Fibroblast of lung (primary cell): ENCODE data around the gene RASA4B. TPM values are rescaled to one million over a fixed set of nuclear protein-coding genes. Genes with fewer than 3 reads are reported as not detected.
A peak's percentile ranks its signal among the peaks of the same experiment; 100 is the strongest.

ENCODE experiments used
- DNase-seq, 2 donors: peaks; one replicate each; pipeline versions ENCODE4 v3.0.0 to v3.0.0-alpha.2; 2010; ENCODE audit warnings: low read depth in 2 of 2
- H2AFZ ChIP-seq: 2 replicates; pipeline ENCODE4 v1.5.1; 2012; ENCODE audit warnings: low read length, control low read depth, inconsistent platforms
- H3K27ac ChIP-seq: 2 replicates; pipeline ENCODE4 v1.5.1; 2011; ENCODE audit warnings: low read length, control low read depth; ENCODE audit not compliant: insufficient read depth
- H3K27me3 ChIP-seq: 2 replicates; pipeline ENCODE4 v1.5.1; 2011; ENCODE audit warnings: mild to moderate bottlenecking, low read length; ENCODE audit not compliant: control insufficient read depth, insufficient read depth
- H3K36me3 ChIP-seq: 2 replicates; pipeline ENCODE4 v1.5.1; 2011; ENCODE audit warnings: low read length; ENCODE audit not compliant: control insufficient read depth, insufficient read depth
- H3K4me1 ChIP-seq: 2 replicates; pipeline ENCODE4 v1.5.1; 2011; ENCODE audit warnings: low read length; ENCODE audit not compliant: control insufficient read depth, insufficient read depth; ENCODE audit errors: extremely low read depth
- H3K4me2 ChIP-seq: 2 replicates; pipeline ENCODE4 v1.5.1; 2011; ENCODE audit warnings: low read length, control low read depth; ENCODE audit not compliant: insufficient read depth; ENCODE audit errors: extremely low read depth
- H3K4me3 ChIP-seq, 4 experiments: fragments of 200-600 bp in 1 of 4; sonication (generic) in 1 of 4; replicated peaks in 1 of 4; 2 replicates each; pipeline ENCODE4 v1.5.1; 2011 to 2016; ENCODE audit warnings: low read length in 4 of 4, low read depth in 3 of 4, mild to moderate bottlenecking in 3 of 4, control low read depth in 2 of 4, inconsistent platforms in 1 of 4, mixed read lengths in 1 of 4; ENCODE audit not compliant: insufficient read depth in 1 of 4; ENCODE audit errors: control extremely low read depth in 1 of 4
- H3K79me2 ChIP-seq: 2 replicates; pipeline ENCODE4 v1.5.1; 2012; ENCODE audit warnings: mild to moderate bottlenecking, low read length, inconsistent platforms; ENCODE audit not compliant: control insufficient read depth, insufficient read depth
- H3K9ac ChIP-seq: 2 replicates; pipeline ENCODE4 v1.5.1; 2011; ENCODE audit warnings: mild to moderate bottlenecking, low read length, control low read depth; ENCODE audit not compliant: insufficient read depth
- H3K9me3 ChIP-seq: 2 replicates; pipeline ENCODE4 v1.5.1; 2012; ENCODE audit warnings: low read depth, low read length; ENCODE audit not compliant: control insufficient read depth, insufficient read depth
- H4K20me1 ChIP-seq: 2 replicates; pipeline ENCODE4 v1.5.1; 2011; ENCODE audit warnings: low read length; ENCODE audit not compliant: control insufficient read depth, insufficient read depth; ENCODE audit errors: extremely low read depth
- EZH2 ChIP-seq: IDR thresholded peaks from 2 replicates; pipeline ENCODE4 v1.5.1; 2012; ENCODE audit warnings: low read length, control low read depth, mild to moderate bottlenecking; ENCODE audit errors: missing control alignments
- polyA plus RNA-seq, 2 donors: library from polyadenylated mRNA; depleted of rRNA in 1 of 2; stranded (reverse) in 1 of 2; unstranded in 1 of 2; fragments of >200 nt; gene quantifications; 2 replicates each; pipeline ENCODE4 v1.2.1, GENCODE V29; 2011 to 2012; ENCODE audit warnings: missing spikeins in 1 of 2
- total RNA-seq: library from RNA; depleted of rRNA; stranded (reverse); fragments of >200 nt; gene quantifications from 2 replicates; pipeline ENCODE4 v1.2.1, GENCODE V29; 2014
- TF ChIP-seq, protein P1 (sequence below), 2 donors: IDR thresholded peaks in 1 of 2; conservative IDR thresholded peaks in 1 of 2; 1 replicate in 1 of 2; 2 replicates in 1 of 2; pipeline ENCODE4 v1.5.1; 2011 to 2012; ENCODE audit warnings: low read length in 2 of 2, control low read depth in 1 of 2, inconsistent platforms in 1 of 2, low read depth in 1 of 2, mild to moderate bottlenecking in 1 of 2

RASA4B gene
- total and polyA plus RNA-seq, 2 donors (not counting 1 experiment from before 2014, with no cell fraction given) = 1.4 to 1.5 TPM

DNA sequence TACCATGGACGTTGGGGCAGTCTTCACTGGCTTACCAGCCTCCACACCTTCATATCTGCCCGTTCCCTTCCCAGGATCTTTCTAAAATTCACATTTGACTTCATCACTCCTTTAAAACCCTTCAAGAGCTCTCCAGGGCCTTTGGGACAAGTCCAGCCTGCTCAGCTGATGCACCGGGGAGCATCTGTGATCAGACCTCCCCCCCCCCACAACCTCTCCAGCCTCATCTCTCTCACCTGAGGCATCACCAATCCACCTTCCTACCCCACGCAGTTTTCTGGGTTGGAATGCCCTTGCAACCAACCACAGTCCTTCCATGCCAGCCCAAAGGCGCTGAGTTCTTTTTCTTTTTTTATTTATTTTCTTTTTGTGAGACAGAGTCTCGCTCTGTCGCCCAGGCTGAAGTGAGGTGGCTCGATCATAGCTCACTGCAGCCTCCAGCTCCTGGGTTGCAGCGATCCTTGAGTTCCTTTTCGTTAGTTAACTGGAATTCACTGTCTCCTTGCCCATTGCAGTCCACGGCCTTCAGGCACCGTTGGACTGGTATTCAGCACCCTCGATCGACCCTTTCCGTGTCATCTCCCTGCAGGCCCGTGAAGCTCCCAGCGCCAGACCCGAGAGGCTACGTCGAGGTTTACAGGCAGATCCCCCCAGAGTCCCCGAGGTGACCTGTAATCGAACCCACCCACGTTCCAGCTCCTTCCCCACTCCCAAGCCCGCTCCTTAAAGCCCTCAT, 53.6 kb downstream of the RASA4B start:
- peaks cover 2% of the 10 kb centered on the region for H3K36me3 ChIP-seq
- H3K27ac ChIP-seq = peak overlapping the region; percentile 72
- H3K9ac ChIP-seq = peak overlapping the region; percentile 87
- no peaks in the 10 kb centered on the region for H3K9me3 ChIP-seq
- no peak for DNase-seq
- no peaks in the 10 kb centered on the region for H3K27me3 ChIP-seq
- H3K4me3 ChIP-seq = peak overlapping the region; percentile 74 to 98 (median 86)
- H3K79me2 ChIP-seq = peaks cover 17% of the 10 kb centered on the region
- H3K4me2 ChIP-seq = peak overlapping the region; percentile 100
- H3K4me1 ChIP-seq = peaks cover 9% of the 10 kb centered on the region
- H2AFZ ChIP-seq = peak overlapping the region; percentile 86
- H4K20me1 ChIP-seq = no peaks in the 10 kb centered on the region
- no peak for TF ChIP-seq EZH2
- TF ChIP-seq, protein P1, sequence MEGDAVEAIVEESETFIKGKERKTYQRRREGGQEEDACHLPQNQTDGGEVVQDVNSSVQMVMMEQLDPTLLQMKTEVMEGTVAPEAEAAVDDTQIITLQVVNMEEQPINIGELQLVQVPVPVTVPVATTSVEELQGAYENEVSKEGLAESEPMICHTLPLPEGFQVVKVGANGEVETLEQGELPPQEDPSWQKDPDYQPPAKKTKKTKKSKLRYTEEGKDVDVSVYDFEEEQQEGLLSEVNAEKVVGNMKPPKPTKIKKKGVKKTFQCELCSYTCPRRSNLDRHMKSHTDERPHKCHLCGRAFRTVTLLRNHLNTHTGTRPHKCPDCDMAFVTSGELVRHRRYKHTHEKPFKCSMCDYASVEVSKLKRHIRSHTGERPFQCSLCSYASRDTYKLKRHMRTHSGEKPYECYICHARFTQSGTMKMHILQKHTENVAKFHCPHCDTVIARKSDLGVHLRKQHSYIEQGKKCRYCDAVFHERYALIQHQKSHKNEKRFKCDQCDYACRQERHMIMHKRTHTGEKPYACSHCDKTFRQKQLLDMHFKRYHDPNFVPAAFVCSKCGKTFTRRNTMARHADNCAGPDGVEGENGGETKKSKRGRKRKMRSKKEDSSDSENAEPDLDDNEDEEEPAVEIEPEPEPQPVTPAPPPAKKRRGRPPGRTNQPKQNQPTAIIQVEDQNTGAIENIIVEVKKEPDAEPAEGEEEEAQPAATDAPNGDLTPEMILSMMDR (conservative IDR thresholded peaks at IDR 0.05 in 1 of 2, IDR thresholded peaks at IDR 0.05 in 1 of 2; ENCODE audit: low read depth in 1 of 2, low read length in 2 of 2) = no peak

DNA sequence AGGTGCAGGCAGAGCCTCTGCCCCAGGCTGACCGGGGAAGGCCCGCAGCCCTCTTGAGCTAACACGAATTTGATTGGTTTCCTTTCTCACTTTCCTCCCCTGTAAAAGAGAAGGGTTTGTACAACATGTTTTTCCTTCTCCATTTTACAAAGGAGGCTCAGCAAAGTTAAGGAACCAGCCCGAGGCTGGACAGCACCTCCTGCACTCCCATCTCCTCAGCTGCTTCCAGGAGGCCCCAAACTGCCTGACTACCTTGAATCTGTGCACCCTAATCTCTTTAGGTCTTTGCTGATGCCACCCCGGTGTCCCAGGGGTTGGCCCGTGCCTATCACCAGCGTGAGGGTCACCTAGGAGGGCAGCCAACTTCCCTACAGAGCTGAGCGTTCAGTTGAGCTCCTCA, 57.1 kb downstream of the RASA4B start:
- Histone ChIP-seq H3K79me2 (peaks cover 13% of the 10 kb centered on the region), H3K36me3 (peaks cover 6% of the 10 kb centered on the region), H3K4me3 (no peak overlapping the region), H3K9ac (no peak overlapping the region), H4K20me1 (no peaks in the 10 kb centered on the region), H2AFZ (no peak overlapping the region), H3K4me1 (peaks cover 4% of the 10 kb centered on the region), H3K27ac (no peak overlapping the region), H3K4me2 (no peak overlapping the region), H3K9me3 (no peaks in the 10 kb centered on the region), H3K27me3 (no peaks in the 10 kb centered on the region)
- no peak for DNase-seq
- TF ChIP-seq, protein P1 (conservative IDR thresholded peaks at IDR 0.05 in 1 of 2, IDR thresholded peaks at IDR 0.05 in 1 of 2; ENCODE audit: low read depth in 1 of 2, low read length in 2 of 2) = no peak
- TF ChIP-seq EZH2 = no peak

DNA sequence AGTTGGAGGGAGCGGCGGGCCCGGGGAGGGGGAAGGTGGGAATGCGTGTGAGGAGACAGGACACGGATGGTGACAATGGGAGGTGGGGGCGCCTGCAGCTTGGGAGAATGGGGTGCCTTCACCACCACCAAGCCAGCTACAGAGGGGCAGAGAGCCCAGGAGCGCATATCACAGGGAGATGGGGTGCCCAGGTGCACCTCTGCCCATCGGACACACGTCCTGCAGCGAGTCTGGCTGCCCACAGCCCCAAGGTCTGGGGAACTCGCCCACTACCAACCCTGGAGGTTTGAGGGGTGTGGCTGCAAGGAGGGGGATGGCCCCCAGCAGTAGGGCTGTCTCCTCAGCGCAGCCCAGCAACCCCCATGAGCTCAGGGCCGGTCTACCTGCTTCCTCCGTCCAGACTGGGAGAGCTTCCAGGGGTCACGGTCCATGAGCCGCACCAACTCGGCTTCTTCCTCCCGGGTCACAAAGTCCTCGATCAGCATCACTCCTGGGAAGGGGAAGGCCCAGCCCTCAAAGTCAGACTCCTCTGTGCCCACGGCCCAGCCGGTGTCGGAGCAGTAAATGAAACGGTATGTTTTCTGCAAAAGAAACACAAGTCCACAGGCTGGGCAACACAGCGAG, 58.2 kb downstream of the RASA4B start:
- Histone ChIP-seq H3K9ac (no peak overlapping the region), H3K9me3 (no peaks in the 10 kb centered on the region), H3K27ac (no peak overlapping the region), H3K4me1 (peaks cover 4% of the 10 kb centered on the region), H3K79me2 (peaks cover 11% of the 10 kb centered on the region), H3K4me3 (no peak overlapping the region), H3K36me3 (peaks cover 6% of the 10 kb centered on the region), H2AFZ (no peak overlapping the region), H3K27me3 (no peaks in the 10 kb centered on the region), H4K20me1 (no peaks in the 10 kb centered on the region), H3K4me2 (no peak overlapping the region)
- DNase-seq = no peak
- TF ChIP-seq EZH2 = no peak
- TF ChIP-seq, protein P1 (conservative IDR thresholded peaks at IDR 0.05 in 1 of 2, IDR thresholded peaks at IDR 0.05 in 1 of 2; ENCODE audit: low read depth in 1 of 2, low read length in 2 of 2) = no peak
